Gastrocnemius medialis (tissue), 4 donors: ENCODE measurements around the gene USO1. TPM values are rescaled to one million over a fixed set of nuclear protein-coding genes. Genes with fewer than 3 reads are reported as not detected.

ENCODE experiments used
- ATAC-seq, 2 donors: fragments of 150-250 bp; one replicate each; pipeline ENCODE4 v1.9.1; 2016
- DNase-seq, 2 donors: peaks; one replicate each; pipeline ENCODE4 v3.0.0-alpha.2; 2019
- H3K27ac ChIP-seq, 4 donors: fragments of 200-600 bp; sonication (generic); 1 replicate in 1 of 4; 2 replicates in 3 of 4; pipeline ENCODE4 v1.5.1; 2016 to 2018; ENCODE audit warnings: mild to moderate bottlenecking in 2 of 4, moderate library complexity in 1 of 4
- H3K27me3 ChIP-seq, 3 donors: fragments of 200-600 bp; sonication (generic) in 2 of 3; 1 replicate in 1 of 3; 2 replicates in 2 of 3; pipeline versions ENCODE4 v1.5.1 to v1.6.0; 2016 to 2019; ENCODE audit warnings: mild to moderate bottlenecking in 1 of 3, moderate library complexity in 1 of 3
- H3K36me3 ChIP-seq, 2 donors: fragments of 200-600 bp; sonication (generic) in 1 of 2; one replicate each; pipeline ENCODE4 v1.5.1; 2017 to 2018
- H3K4me1 ChIP-seq, 2 donors: fragments of 200-600 bp; sonication (generic) in 1 of 2; one replicate each; pipeline ENCODE4 v1.5.1; 2016 to 2017; ENCODE audit warnings: mild to moderate bottlenecking in 2 of 2
- H3K4me3 ChIP-seq, 4 donors: fragments of 200-600 bp; sonication (generic) in 3 of 4; 1 replicate in 1 of 4; 2 replicates in 3 of 4; pipeline ENCODE4 v1.5.1; 2016 to 2019; ENCODE audit warnings: mild to moderate bottlenecking in 2 of 4
- H3K9me3 ChIP-seq, 3 donors: fragments of 200-600 bp; sonication (generic) in 2 of 3; 1 replicate in 1 of 3; 2 replicates in 2 of 3; pipeline ENCODE4 v1.5.1; 2016 to 2019
- POLR2A ChIP-seq, 2 donors: fragments of 450-650 bp; IDR thresholded peaks; one replicate each; pipeline ENCODE4 v1.6.1; 2017; ENCODE audit warnings: antibody characterized with exemption in 2 of 2, mild to moderate bottlenecking in 2 of 2, moderate library complexity in 2 of 2
- in situ Hi-C, 4 donors: fragments of 200-750 bp; cut with MboI; loops; one replicate each; pipeline versions ENCODE4 v1.15.0 to v1.8.0; 2017; ENCODE audit warnings: low sequenced_read_pairs in 4 of 4
- intact Hi-C: fragments of 100-400 bp; cut with DNase I; formaldehyde crosslinking; loops from one replicate; pipeline ENCODE4 v1.15.1; 2023; ENCODE audit warnings: low total_unique reads
- total RNA-seq, 4 donors: library from RNA; depleted of rRNA; stranded (reverse); fragments of >200 nt; gene quantifications; one replicate each; pipeline versions ENCODE4 v1.1.0 to v1.2.3, GENCODE V29; 2016
- TF ChIP-seq, protein P1 (sequence below), 5 experiments: fragments of 450-650 bp in 3 of 5; fragments of 200-600 bp in 2 of 5; sonication (generic) in 2 of 5; IDR thresholded peaks in 4 of 5; conservative IDR thresholded peaks in 1 of 5; 1 replicate in 4 of 5; 2 replicates in 1 of 5; pipeline ENCODE4 v1.5.1; 2016 to 2019; ENCODE audit warnings: antibody characterized with exemption in 5 of 5, mild to moderate bottlenecking in 3 of 5, moderate library complexity in 3 of 5

Gene USO1
- total RNA-seq, 4 donors from 2014 or later = 213 to 328 (median 254) TPM

DNA sequence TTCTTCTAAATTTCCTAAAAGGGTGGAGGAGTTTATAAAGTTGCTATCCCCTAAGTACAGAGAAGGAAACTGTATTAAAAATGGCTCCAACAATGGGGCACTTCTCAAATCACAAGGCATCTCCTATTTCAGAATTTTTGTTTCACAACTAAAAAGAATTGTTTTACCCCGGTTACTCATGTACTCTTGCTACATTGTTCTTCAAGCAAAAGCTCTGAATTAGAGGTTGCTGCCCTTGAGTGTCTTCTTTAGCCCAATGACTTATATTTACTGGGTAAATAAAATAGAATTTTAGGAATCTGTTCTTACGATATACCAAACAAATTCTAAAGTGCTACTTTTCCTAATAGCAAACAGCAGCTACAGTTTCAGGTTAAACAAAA lies 110.4 kb downstream of the USO1 start:
- ATAC-seq (no peak), DNase-seq (no peak)
- H3K27ac ChIP-seq = no peak overlapping the region
- no peak overlapping the region for H3K4me3 ChIP-seq
- no peak for TF ChIP-seq POLR2A (IDR thresholded peaks at IDR 0.05)
- TF ChIP-seq, protein P1, sequence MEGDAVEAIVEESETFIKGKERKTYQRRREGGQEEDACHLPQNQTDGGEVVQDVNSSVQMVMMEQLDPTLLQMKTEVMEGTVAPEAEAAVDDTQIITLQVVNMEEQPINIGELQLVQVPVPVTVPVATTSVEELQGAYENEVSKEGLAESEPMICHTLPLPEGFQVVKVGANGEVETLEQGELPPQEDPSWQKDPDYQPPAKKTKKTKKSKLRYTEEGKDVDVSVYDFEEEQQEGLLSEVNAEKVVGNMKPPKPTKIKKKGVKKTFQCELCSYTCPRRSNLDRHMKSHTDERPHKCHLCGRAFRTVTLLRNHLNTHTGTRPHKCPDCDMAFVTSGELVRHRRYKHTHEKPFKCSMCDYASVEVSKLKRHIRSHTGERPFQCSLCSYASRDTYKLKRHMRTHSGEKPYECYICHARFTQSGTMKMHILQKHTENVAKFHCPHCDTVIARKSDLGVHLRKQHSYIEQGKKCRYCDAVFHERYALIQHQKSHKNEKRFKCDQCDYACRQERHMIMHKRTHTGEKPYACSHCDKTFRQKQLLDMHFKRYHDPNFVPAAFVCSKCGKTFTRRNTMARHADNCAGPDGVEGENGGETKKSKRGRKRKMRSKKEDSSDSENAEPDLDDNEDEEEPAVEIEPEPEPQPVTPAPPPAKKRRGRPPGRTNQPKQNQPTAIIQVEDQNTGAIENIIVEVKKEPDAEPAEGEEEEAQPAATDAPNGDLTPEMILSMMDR (IDR thresholded peaks at IDR 0.05 in 4 of 5, conservative IDR thresholded peaks at IDR 0.05 in 1 of 5) = no peak
- H3K27me3 ChIP-seq = no peaks in the 10 kb centered on the region
- H3K4me1 ChIP-seq = no peaks in the 10 kb centered on the region
- in situ Hi-C loops (no loop called here), intact Hi-C loops (no loop called here)
- H3K36me3 ChIP-seq = no peaks in the 10 kb centered on the region
- H3K9me3 ChIP-seq = no peaks in the 10 kb centered on the region

DNA sequence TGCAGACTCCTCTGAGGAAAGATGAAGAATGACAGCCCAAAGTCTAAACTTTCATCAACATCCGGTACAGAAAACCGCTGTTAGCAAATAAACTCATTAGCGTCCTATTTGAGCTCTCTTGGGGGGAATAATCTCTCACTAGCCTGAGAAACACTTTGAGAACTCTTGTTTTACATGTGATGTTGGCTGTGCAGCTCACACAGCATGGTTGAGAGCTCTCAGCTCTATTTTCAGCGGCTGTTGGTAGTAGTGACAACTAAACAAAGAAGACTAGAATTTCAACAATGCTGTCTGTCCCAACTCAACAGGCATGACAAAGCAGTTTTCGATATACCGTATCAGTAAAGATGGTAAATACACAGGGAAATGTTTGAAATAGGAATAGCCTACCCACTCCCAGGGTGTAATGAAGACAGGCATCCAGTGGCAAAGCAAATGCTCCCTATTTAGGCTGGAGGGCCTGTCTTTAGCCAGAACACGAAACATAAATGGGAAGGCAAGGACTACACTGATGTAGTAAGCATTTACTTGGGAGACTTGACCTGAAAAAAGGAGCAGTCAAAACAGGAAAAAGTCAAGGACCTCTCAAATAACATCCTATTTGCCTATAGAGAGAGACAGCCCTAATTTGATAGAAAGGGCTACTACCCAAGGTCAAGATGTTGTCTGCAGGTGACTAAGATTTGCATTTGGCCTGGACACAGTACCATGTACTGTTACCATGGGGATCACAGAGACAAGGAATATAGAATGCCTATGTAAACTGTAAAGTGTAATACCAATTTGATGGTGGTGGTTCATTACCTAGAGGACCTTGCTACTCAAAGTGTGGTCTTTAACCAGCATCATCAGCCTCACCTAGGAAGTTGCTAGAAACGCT lies 117.5 kb downstream of the USO1 start:
- peaks cover 6 to 7% of the 10 kb centered on the region in 2 donors for H3K4me1 ChIP-seq
- in situ Hi-C loops = no loop called here
- no peaks in the 10 kb centered on the region for H3K36me3 ChIP-seq
- H3K27me3 ChIP-seq = no peaks in the 10 kb centered on the region
- intact Hi-C loops = loop anchor here (10.0 kb wide), 1 partner anchor 207 kb away; the partner anchor contains the start of gene CDKL2
- peak overlapping the region in 3 of 4 donors; percentile 6 to 54 (median 19) for H3K27ac ChIP-seq
- ATAC-seq (peak in 1 of 2 donors; percentile 75), DNase-seq (no peak)
- no peaks in the 10 kb centered on the region for H3K9me3 ChIP-seq
- H3K4me3 ChIP-seq = no peak overlapping the region
- no peak for TF ChIP-seq POLR2A (IDR thresholded peaks at IDR 0.05)
- TF ChIP-seq, protein P1 (IDR thresholded peaks at IDR 0.05 in 4 of 5, conservative IDR thresholded peaks at IDR 0.05 in 1 of 5) = no peak

DNA sequence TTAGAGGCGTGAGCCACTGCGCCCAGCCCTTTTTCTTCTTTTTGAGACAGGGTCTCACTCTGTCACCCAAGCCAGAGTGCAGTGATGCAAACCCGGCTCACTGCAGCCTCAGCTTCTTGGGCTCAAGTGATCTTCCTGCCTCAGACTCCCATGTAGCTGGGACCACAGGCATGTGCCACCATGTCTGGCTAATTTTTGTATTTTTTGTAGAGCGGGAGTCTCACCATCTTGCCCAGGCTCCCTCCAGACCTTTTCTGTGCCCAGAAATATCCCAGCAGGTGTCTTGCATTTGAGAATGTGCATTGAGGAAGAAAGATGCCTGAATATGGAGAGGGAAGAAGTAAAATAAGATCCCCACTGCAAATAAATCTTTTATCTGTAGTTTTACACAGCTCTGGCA lies 119.2 kb downstream of the USO1 start:
- ATAC-seq (no peak), DNase-seq (no peak)
- no peaks in the 10 kb centered on the region for H3K9me3 ChIP-seq
- H3K4me3 ChIP-seq = no peak overlapping the region
- no peaks in the 10 kb centered on the region for H3K36me3 ChIP-seq
- H3K27ac ChIP-seq = no peak overlapping the region
- H3K4me1 ChIP-seq = peaks cover 11 to 12% of the 10 kb centered on the region in 2 donors
- in situ Hi-C loops = no loop called here
- intact Hi-C loops = loop anchor here (10.0 kb wide), 1 partner anchor 209 kb away; the partner anchor contains the start of gene CDKL2
- no peak for TF ChIP-seq POLR2A (IDR thresholded peaks at IDR 0.05)
- TF ChIP-seq, protein P1 (IDR thresholded peaks at IDR 0.05 in 4 of 5, conservative IDR thresholded peaks at IDR 0.05 in 1 of 5) = no peak
- no peaks in the 10 kb centered on the region for H3K27me3 ChIP-seq

DNA sequence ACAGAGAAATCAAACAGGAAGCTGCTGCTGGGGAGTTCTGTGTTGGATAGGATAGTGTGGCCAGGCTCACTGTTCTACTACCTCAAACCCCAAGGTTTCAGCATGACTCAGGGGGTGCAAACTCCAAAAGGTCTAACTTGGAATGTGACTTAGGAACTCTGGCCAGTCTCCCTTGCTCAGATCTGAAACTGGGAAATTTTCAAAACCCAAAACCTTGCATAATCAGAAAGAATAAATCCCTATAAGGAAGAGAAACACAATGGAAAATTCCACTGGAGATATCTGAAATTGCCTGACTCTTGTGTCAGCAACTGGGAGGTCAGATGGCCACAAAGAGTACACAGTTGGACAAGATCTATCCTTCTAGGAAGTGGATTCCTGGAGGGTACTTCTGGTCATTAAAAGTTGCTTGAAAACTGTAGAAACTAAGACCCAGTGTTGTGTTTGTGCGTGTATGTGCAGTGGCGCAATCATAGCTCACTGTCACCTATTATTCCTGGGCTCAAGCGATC lies 119.8 kb downstream of the USO1 start:
- TF ChIP-seq, protein P1 (IDR thresholded peaks at IDR 0.05 in 4 of 5, conservative IDR thresholded peaks at IDR 0.05 in 1 of 5) = no peak
- TF ChIP-seq POLR2A (IDR thresholded peaks at IDR 0.05) = no peak
- Histone ChIP-seq H3K27me3 (no peaks in the 10 kb centered on the region), H3K4me1 (peaks cover 11 to 12% of the 10 kb centered on the region in 2 donors), H3K27ac (no peak overlapping the region), H3K9me3 (no peaks in the 10 kb centered on the region), H3K36me3 (no peaks in the 10 kb centered on the region), H3K4me3 (no peak overlapping the region)
- no peak for DNase-seq
- ATAC-seq = no peak
- in situ Hi-C loops = no loop called here
- intact Hi-C loops = loop anchor here (10.0 kb wide), 1 partner anchor 209 kb away; the partner anchor contains the start of gene CDKL2
